Hematopoietic multipotent progenitor cell (in vitro differentiated cells): Measurements from ENCODE around the gene MYO7B. TPM values are rescaled to one million over a fixed set of nuclear protein-coding genes. Genes with fewer than 3 reads are reported as not detected.
A peak's percentile ranks its signal among the peaks of the same experiment; 100 is the strongest.

Experiments used
- DNase-seq, 3 donors: peaks; one replicate each; pipeline ENCODE4 v3.0.0-alpha.2; 2011 to 2015; ENCODE audit warnings: low read depth in 2 of 3, low spot score in 2 of 3
- total RNA-seq: library from RNA; depleted of rRNA; stranded (reverse); fragments of >200 nt; gene quantifications from one replicate; pipeline ENCODE4 v1.2.3, GENCODE V29; 2012

The MYO7B gene
- total RNA-seq, 1 donor: 1.9 TPM

- DNase-seq: no peak
Measured at GRCh38 chr2:127644066-127645025, 108.9 kb downstream of the MYO7B start.

GRCh38 chr2:127645026-127645394 lies 109.5 kb downstream of the MYO7B start:
- DNase-seq: no peak

GRCh38 chr2:127645395-127646291 lies 110.2 kb downstream of the MYO7B start, which contains the start of gene GPR17:
TSS of gene GPR17 (plus strand) at chr2:127646153. CDS start at chr2:127650736, 4,583 bp downstream.
- DNase-seq: no peak

GRCh38 chr2:127646487-127647241 lies 111.2 kb downstream of the MYO7B start:
- peak in 1 of 3 donors; percentile 37 for DNase-seq

GRCh38 chr2:127647242-127648190 lies 112.0 kb downstream of the MYO7B start:
- DNase-seq: no peak

GRCh38 chr2:127648321-127648720 lies 112.8 kb downstream of the MYO7B start:
- DNase-seq: no peak

GRCh38 chr2:127649100-127649611 lies 113.7 kb downstream of the MYO7B start:
- DNase-seq: peak in 1 of 3 donors; percentile 34

- DNase-seq: peak; percentile 71 to 86 (median 72)
Measured at GRCh38 chr2:127649684-127650040, 114.2 kb downstream of the MYO7B start.

- DNase-seq: no peak
Measured at GRCh38 chr2:127650041-127650784, 114.7 kb downstream of the MYO7B start.

- DNase-seq: no peak
Measured at GRCh38 chr2:127650785-127651380, 115.4 kb downstream of the MYO7B start.

- no peak for DNase-seq
Measured at GRCh38 chr2:127651381-127651809, 115.9 kb downstream of the MYO7B start.

GRCh38 chr2:127651971-127652550 lies 116.6 kb downstream of the MYO7B start:
- DNase-seq: peak in 1 of 3 donors; percentile 52

GRCh38 chr2:127652786-127653357 lies 117.4 kb downstream of the MYO7B start:
- DNase-seq: no peak

GRCh38 chr2:127653421-127654083 lies 118.1 kb downstream of the MYO7B start:
- no peak for DNase-seq

GRCh38 chr2:127654084-127654837 lies 118.8 kb downstream of the MYO7B start:
- DNase-seq: no peak

GRCh38 chr2:127654838-127655175 lies 119.3 kb downstream of the MYO7B start:
- no peak for DNase-seq
